Measurements from ENCODE around the gene CACNG4. TPM values are rescaled to one million over a fixed set of nuclear protein-coding genes. Genes with fewer than 3 reads are reported as not detected.
"Not testable (repeated sequence)": the region's sequence is repeated elsewhere in the genome, so short reads cannot be mapped to it uniquely, and the experiment has no call there.

The CACNG4 gene
- total RNA-seq, 2 experiments from 2014 or later: not detected

DNA sequence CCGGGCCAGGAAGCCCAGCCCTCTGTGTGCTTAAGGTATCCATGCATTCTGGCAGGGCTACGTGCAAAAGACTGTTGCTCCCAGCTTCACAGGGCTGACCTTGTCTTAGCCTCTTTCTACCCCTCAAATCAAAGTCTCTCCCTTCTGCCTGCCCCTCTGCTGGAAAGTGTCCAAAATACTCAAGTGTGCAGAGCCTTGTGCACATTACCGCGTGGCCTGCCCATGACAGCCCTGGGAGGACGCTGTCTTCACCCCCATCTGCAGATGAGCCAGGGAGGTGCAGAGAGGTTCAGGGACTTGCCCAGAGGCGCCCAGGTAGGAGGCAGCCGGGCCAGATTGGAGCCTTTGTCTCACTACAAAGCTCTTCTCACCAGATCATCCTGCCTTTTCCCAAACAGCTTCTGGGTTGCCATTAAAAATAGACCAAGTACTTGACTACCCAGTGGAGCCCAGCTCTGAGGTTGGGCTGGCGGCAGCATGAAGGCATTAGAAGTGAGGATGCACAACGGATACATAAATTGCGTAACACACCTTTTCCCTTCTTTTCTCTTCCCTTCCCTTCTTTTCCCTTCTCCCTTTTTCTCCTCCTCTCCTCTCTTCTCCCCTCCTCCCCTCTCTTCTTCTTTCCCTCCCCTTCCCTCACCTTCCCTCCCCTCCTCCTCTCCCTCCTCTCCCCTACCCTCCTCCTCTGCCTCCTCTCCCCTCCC, 3.5 kb downstream of the CACNG4 start:
- ATAC-seq (no peak), DNase-seq (no peak)
- peaks cover 5% of the 10 kb centered on the region for H3K4me1 Mint-ChIP-seq
- H3K27me3 Mint-ChIP-seq: peaks cover 62% of the 10 kb centered on the region
- ChIA-PET CTCF (no interaction called here), POLR2A (interaction anchor here (0.6 kb wide), 1 partner anchor 1385 kb away, joined by 7 read pairs; no protein-coding TSS in a partner anchor)
- no peaks in the 10 kb centered on the region for H3K36me3 Mint-ChIP-seq (ENCODE audit: low read depth)
- intact Hi-C loops (cut with DNase I, micrococcal nuclease): no loop called here
- no peaks in the 10 kb centered on the region for H3K9me3 Mint-ChIP-seq (ENCODE audit: low read depth)
- no peak overlapping the region for H3K27ac Mint-ChIP-seq
- no peak overlapping the region for H3K4me3 Mint-ChIP-seq

DNA sequence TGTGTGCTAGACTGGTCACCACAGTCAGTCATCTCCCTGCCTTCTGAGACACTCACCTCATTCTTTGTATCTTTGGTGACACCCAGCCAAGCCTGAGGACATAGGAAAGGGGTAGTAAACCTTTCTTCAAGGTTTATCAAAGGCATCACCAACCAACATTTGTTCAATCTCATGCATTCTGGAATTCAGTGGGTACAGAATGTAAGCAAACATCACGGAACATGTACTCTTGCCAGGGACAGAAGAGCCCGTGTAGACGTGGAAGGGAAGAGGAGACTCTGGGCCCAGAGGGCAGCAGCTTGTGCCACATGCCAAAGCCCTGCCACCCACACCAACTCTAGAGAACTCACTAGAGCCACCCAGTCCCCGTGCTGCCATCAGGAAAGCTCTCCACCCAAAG, 4.4 kb downstream of the CACNG4 start:
- Mint-ChIP-seq H3K4me3 (no peak overlapping the region), H3K36me3 (ENCODE audit: low read depth) (no peaks in the 10 kb centered on the region), H3K9me3 (ENCODE audit: low read depth) (no peaks in the 10 kb centered on the region), H3K27me3 (peaks cover 53% of the 10 kb centered on the region), H3K4me1 (peaks cover 5% of the 10 kb centered on the region), H3K27ac (no peak overlapping the region)
- CTCF ChIA-PET: no interaction called here
- no peak for DNase-seq
- ATAC-seq: no peak
- intact Hi-C loops (cut with DNase I, micrococcal nuclease): no loop called here
- POLR2A ChIA-PET: no interaction called here

DNA sequence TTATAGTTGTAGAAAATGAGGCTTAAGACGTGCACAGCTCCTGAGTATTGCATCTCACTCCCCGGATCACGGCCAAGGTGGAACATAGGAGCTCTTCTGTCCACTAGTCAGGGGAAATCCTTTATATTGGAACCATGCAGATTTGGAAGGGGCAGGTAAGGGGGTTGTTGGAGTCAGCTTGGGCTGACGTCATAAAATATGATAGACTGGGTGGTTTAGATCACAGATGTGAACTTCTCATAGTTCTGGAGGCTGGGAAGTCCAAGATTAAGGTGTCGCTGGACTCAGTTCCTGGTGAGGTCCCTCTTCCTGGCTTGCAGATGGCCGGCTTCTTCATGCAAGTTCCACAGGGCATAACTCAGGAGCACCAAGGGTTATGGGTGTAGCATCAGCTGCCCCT, 5.6 kb downstream of the CACNG4 start:
- Mint-ChIP-seq H3K27ac (no peak overlapping the region), H3K4me1 (peaks cover 2% of the 10 kb centered on the region), H3K4me3 (no peak overlapping the region), H3K27me3 (peaks cover 47% of the 10 kb centered on the region), H3K36me3 (ENCODE audit: low read depth) (no peaks in the 10 kb centered on the region), H3K9me3 (ENCODE audit: low read depth) (no peaks in the 10 kb centered on the region)
- ChIA-PET POLR2A (no interaction called here), CTCF (no interaction called here)
- DNase-seq: no peak
- intact Hi-C loops (cut with DNase I, micrococcal nuclease): no loop called here
- ATAC-seq: no peak

DNA sequence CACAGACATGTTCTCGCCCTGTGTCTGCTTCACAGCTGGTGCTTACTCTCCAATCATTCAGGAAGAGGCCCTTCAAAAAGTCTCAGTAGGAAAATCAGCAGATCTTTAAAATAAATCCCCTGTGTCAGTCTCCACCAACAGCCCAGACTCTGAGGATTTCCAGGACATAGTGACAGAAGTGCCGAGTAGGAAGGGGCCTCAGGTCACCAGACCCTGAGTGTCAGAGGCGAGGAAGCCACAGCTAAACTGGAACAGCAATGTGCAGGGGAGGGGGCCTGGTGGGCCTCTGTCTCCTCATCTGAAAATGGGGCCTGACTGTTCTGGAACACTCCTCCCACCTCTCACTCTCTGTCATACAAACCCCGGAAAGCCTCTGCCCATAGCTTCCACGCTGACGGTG, 6.3 kb downstream of the CACNG4 start:
- CTCF ChIA-PET: no interaction called here
- intact Hi-C loops (cut with DNase I, micrococcal nuclease): no loop called here
- POLR2A ChIA-PET: no interaction called here
- H3K27me3 Mint-ChIP-seq: peaks cover 44% of the 10 kb centered on the region
- H3K4me1 Mint-ChIP-seq: peaks cover 2% of the 10 kb centered on the region
- no peak overlapping the region for H3K27ac Mint-ChIP-seq
- H3K4me3 Mint-ChIP-seq: no peak overlapping the region
- H3K36me3 Mint-ChIP-seq (ENCODE audit: low read depth): no peaks in the 10 kb centered on the region
- no peak for DNase-seq
- ATAC-seq: no peak
- H3K9me3 Mint-ChIP-seq (ENCODE audit: low read depth): no peaks in the 10 kb centered on the region

DNA sequence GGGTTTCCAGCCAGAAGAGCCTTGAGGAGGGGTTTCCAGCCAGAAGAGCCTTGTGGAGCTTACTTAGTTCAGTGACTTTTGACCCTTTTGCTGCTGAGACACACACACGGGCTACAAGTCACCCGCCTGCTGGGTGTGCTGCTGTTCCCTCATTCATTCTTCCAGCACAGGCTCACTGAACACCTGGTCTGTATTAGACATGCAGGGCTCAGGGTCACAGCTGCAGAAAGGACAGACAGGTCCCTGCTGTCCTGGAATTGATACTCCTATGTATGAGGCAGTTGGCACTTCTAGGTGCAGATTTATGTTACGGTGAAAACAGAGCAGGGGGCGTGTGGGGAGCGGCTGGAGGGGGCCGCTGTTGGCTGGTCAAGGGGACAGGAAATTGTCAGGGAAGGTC, 6.8 kb downstream of the CACNG4 start:
- intact Hi-C loops (cut with DNase I, micrococcal nuclease): no loop called here
- no peak overlapping the region for H3K27ac Mint-ChIP-seq
- peaks cover 42% of the 10 kb centered on the region for H3K27me3 Mint-ChIP-seq
- CTCF ChIA-PET: no interaction called here
- ATAC-seq (no peak), DNase-seq (no peak)
- POLR2A ChIA-PET: no interaction called here
- H3K4me1 Mint-ChIP-seq: peaks cover under 1% of the 10 kb centered on the region
- no peaks in the 10 kb centered on the region for H3K36me3 Mint-ChIP-seq (ENCODE audit: low read depth)
- no peaks in the 10 kb centered on the region for H3K9me3 Mint-ChIP-seq (ENCODE audit: low read depth)
- H3K4me3 Mint-ChIP-seq: no peak overlapping the region

DNA sequence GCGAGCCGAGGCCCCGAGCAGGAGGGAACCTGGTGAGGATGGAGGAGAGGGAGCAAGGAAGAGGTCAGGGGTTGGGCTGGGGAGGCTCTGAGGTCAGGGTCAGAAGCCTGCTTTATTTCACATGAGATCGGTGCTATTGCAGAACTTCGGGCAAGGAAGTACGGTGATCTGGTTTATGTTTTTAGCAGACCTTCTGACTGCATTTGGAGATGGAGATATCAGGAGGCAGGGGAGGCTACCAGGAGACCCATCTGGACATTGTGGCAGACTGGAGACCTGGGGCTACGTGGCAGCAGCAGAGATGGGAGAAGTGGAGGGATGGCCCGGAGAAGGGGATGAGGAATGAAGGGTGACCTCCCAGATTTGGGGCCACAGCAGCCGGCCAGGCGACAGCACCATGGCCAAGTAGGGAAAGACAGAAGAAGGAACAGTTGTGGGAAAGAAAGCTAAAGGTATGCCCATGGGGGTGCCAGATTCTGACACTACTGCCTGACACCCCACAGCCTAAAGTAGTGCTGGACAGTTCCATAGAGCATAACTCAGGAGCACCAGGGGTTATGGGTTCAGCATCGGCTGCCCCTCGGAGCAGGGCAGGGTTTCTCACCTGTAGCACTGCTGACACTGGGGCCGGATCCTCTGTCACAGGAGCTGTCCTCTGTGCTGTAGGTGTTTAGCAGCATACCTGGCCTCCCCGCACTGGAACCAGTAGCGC, 7.4 kb downstream of the CACNG4 start:
- DNase-seq (no peak), ATAC-seq (no peak)
- Mint-ChIP-seq H3K27ac (no peak overlapping the region), H3K9me3 (ENCODE audit: low read depth) (no peaks in the 10 kb centered on the region), H3K36me3 (ENCODE audit: low read depth) (no peaks in the 10 kb centered on the region), H3K27me3 (peaks cover 39% of the 10 kb centered on the region), H3K4me1 (no peaks in the 10 kb centered on the region), H3K4me3 (no peak overlapping the region)
- intact Hi-C loops (cut with DNase I, micrococcal nuclease): no loop called here
- CTCF ChIA-PET: interaction anchor here (0.7 kb wide), 1 partner anchor 489 kb away, joined by 3 read pairs; no protein-coding TSS in a partner anchor
- POLR2A ChIA-PET: no interaction called here

DNA sequence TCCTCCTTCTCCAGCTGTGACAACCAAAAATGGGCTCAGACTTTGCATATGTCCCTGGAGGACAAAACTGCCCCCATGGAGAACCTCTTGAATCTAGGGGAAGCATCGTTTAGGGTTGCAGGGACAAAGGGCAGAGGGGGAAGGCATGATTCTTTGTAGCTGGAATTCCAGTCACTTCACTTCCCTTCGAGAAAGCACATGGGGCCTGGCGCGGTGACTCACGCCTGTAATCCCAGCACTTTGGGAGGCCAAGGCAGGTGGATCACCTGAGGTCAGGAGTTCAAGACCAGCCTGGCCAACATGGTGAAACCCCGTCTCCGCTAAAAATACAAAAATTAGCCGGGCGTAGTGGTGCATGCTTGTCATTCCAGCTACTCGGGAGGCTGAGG, 7.9 kb downstream of the CACNG4 start:
- POLR2A ChIA-PET; H3K27ac Mint-ChIP-seq; H3K4me1 Mint-ChIP-seq; H3K9me3 Mint-ChIP-seq (ENCODE audit: low read depth); ATAC-seq; intact Hi-C loops (cut with DNase I, micrococcal nuclease); H3K4me3 Mint-ChIP-seq; DNase-seq; H3K36me3 Mint-ChIP-seq (ENCODE audit: low read depth): not testable (repeated sequence)
- H3K27me3 Mint-ChIP-seq: peaks cover 39% of the 10 kb centered on the region
- CTCF ChIA-PET: interaction anchor here (0.7 kb wide), 1 partner anchor 489 kb away, joined by 3 read pairs; no protein-coding TSS in a partner anchor

DNA sequence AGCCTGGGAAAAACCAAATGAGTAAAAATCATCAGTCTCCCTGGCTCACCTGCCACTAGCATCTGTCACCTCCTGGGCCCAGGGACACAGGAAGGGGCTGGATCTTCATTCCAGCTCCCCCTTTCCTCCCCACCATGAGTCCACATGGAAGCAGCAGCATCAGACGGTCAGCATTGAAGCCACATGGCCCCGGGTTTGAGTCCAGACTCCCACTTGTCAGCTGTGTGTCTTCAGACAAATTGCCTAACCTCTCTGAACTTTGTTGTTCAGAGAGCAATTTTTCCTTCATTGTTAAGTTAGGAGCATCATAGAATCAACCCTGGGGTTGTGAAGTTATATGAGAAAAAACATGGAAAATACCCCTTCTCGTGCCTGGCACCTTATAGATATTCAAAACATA, 10.7 kb downstream of the CACNG4 start:
- Mint-ChIP-seq H3K36me3 (ENCODE audit: low read depth) (no peaks in the 10 kb centered on the region), H3K4me3 (no peak overlapping the region), H3K27ac (no peak overlapping the region), H3K4me1 (no peaks in the 10 kb centered on the region), H3K9me3 (ENCODE audit: low read depth) (no peaks in the 10 kb centered on the region), H3K27me3 (peaks cover 31% of the 10 kb centered on the region)
- ChIA-PET CTCF (interaction anchor here (1.0 kb wide), 1 partner anchor 228 kb away, joined by 3 read pairs; no protein-coding TSS in a partner anchor), POLR2A (no interaction called here)
- DNase-seq (no peak), ATAC-seq (no peak)
- intact Hi-C loops (cut with DNase I, micrococcal nuclease): no loop called here

DNA sequence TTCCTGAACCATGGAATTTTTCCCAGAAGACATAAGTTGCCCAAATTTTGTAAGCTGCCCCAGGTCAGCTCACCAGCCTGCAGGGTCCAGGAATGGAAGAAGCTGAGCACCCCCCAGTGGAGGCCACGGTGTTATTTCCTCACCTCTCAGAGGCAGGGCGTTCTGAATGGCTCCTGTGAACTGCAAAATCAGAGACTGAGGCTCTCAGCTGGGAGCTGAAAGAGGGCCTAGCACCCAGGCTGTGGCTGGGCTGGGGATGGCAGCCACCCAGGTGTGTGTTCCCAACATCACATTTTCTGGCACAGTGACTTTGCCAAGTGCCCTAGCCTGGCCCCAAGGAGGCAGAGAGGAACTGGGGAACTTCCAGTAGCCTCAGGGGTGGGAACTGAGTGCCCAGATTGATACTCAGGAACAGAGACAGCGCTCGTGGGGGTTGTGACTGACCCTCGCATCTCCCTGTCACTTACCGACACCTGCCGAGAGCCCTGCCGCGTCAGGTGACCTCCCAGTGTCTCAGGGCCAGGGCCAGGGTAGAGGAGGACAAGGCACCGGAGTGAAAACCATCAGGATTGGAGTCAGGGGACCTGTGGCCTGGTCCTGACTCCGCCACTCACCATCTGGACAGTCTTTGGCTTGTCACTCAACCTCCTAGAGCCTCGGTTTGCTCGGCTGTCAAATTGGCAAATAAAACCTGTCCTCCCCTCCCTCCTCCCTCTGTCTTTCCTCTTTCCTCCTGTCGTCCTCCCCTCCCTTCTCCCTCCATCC, 11.3 kb downstream of the CACNG4 start:
- ATAC-seq: no peak
- H3K27ac Mint-ChIP-seq: no peak overlapping the region
- H3K4me3 Mint-ChIP-seq: no peak overlapping the region
- peak; percentile 40 for DNase-seq
- H3K4me1 Mint-ChIP-seq: no peaks in the 10 kb centered on the region
- peaks cover 28% of the 10 kb centered on the region for H3K27me3 Mint-ChIP-seq
- intact Hi-C loops (cut with DNase I, micrococcal nuclease): no loop called here
- no peaks in the 10 kb centered on the region for H3K36me3 Mint-ChIP-seq (ENCODE audit: low read depth)
- no peaks in the 10 kb centered on the region for H3K9me3 Mint-ChIP-seq (ENCODE audit: low read depth)
- ChIA-PET CTCF (interaction anchor here (1.0 kb wide), 1 partner anchor 228 kb away, joined by 3 read pairs; no protein-coding TSS in a partner anchor), POLR2A (no interaction called here)

DNA sequence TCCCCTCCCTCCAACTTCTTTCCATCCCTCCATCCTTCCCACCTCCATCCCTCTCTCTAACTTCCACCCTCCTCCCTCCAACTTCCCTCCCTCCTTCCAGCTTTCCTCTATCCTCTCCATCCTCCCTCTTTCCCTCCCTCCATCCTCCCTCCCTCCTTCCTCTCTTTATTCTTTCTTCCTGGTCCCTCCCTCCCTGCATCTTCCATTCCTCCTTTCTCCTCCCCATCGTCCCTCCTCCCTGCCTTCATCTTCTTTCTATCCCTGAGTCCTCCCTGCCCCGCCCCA, 11.8 kb downstream of the CACNG4 start:
- intact Hi-C loops (cut with DNase I, micrococcal nuclease): no loop called here
- Mint-ChIP-seq H3K4me1 (no peaks in the 10 kb centered on the region), H3K36me3 (ENCODE audit: low read depth) (no peaks in the 10 kb centered on the region), H3K9me3 (ENCODE audit: low read depth) (no peaks in the 10 kb centered on the region), H3K27me3 (peaks cover 32% of the 10 kb centered on the region), H3K27ac (no peak overlapping the region), H3K4me3 (no peak overlapping the region)
- CTCF ChIA-PET: no interaction called here
- ATAC-seq (no peak), DNase-seq (no peak)
- POLR2A ChIA-PET: no interaction called here

DNA sequence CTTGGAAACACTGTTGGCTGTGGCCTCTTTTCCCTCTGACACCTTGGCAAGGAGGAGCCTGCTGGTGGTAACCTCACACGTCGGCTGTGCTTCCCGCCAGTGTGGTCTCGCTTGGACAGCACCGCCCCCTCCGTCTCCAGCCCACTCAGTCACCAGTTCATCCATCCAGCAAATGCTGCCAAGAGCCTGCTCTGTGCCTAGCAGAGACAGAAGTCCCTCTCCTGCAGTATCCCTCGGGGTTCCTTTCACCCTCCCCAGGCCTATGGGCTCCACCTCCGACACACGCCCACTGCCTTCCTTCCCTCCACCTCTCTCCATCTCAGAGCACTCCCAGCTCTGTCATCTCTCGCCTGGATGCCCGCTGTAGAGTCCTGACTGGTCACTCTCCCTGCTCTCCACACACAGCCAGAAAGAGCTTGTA, 12.3 kb downstream of the CACNG4 start:
- ATAC-seq (no peak), DNase-seq (no peak)
- Mint-ChIP-seq H3K9me3 (ENCODE audit: low read depth) (no peaks in the 10 kb centered on the region), H3K36me3 (ENCODE audit: low read depth) (no peaks in the 10 kb centered on the region), H3K4me1 (no peaks in the 10 kb centered on the region), H3K4me3 (no peak overlapping the region), H3K27me3 (peaks cover 27% of the 10 kb centered on the region), H3K27ac (no peak overlapping the region)
- POLR2A ChIA-PET: interaction anchor here (0.5 kb wide), 1 partner anchor 779 kb away, joined by 3 read pairs; no protein-coding TSS in a partner anchor
- CTCF ChIA-PET: no interaction called here
- intact Hi-C loops (cut with DNase I, micrococcal nuclease): no loop called here

Measured in activated CD4-positive, alpha-beta T cell treated with anti-CD3 and anti-CD28 coated beads for 36 hours (primary cell).